ENCODE measurements around the gene DLX1.
"Not testable (repeated sequence)": the region's sequence is repeated elsewhere in the genome, so short reads cannot be mapped to it uniquely, and the experiment has no call there.

Gene DLX1

DNA sequence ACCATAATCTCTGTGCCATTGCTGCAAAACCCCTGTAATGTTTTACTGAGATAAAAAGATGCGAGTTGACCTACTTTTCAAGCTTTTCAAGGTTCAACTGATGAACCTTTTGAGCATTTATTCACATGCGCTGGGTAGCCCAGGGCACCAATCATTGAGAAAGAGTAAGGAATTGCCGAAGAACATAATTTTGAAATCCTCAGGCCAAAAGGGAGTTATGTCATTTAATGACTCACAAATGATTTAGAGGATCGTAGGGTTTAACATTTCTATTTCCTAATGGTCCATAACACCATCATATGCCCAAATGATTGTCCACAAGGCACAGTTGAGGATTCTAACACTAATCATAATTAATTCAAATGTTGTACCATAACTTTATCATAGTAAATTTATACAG lies 20.2 kb upstream of the DLX1 start:
- DNase-seq = no peak

DNA sequence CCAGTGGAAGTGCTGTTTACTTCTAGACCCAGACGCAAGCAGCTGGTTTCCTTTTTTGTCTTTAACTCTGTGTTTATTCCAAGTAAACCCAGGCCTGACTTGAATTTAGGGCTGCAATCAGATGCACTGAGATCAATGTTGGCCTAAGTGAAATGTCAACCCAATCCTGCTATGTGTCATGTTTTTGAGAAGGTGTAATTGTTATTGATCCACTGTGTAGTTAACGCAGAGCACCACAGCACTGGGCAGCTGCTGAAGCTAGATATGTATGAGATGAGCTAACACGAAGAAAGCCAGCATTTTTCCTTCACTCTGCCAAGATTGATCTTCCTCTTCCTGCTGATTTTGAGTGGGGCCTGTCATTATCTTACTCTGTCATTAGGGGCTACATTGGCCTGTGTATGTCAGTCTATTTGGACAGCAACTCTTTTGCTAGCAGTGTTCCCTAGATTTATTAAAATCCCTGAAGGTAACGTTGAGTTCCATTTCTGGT lies 18.9 kb upstream of the DLX1 start:
- no peak for DNase-seq

GRCh38 chr2:172067905-172068304 lies 17.4 kb upstream of the DLX1 start:
- not testable (repeated sequence) for DNase-seq

DNA sequence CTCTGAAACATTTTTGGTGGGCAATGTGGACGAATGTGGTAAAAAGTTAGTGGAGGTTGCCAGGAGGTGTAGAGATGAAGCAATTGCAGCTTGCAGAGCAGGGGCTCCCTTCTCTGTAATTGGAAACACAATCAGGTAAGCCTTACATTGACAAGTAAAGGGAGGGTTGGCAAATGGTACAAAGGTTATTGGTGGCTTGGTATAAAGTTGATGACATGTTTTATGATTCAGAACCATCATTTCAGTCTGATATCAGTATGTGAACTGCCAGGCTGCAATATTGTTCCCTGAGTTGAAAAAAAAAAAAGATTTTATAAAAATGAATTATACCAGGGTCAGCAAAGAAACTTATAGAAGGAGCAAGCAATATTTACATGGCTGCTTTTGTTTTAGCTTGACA lies 14.4 kb upstream of the DLX1 start:
- DNase-seq = no peak

- DNase-seq = no peak
These were observed 13.0 kb upstream of the DLX1 start for GRCh38 chr2:172072303-172072702.

DNA sequence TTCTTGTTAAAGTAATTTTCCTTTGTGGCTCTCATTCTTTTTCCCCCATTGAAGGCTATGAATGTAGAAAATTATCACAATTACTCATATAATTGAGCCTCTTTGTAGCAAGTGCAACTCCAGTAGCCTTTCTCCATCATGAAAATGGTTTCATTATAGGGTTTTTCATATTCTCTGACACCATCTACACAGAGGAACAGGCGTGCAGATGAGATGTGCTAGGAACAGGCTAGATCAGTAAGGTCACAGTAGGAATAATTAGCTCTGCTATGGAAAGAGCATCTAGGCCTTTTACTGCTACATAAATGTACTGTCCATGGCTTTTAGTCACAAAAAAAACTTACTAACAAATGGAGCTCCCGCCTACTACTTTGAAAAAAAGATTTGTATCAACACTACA lies 12.6 kb upstream of the DLX1 start:
- DNase-seq = no peak

GRCh38 chr2:172073518-172073917 lies 11.8 kb upstream of the DLX1 start:
- DNase-seq = no peak

- DNase-seq = no peak
These were observed 11.1 kb upstream of the DLX1 start for GRCh38 chr2:172074254-172074653.

GRCh38 chr2:172079416-172079815 lies 5.9 kb upstream of the DLX1 start:
- DNase-seq = no peak

- no peak for DNase-seq
These were observed 5.3 kb upstream of the DLX1 start for GRCh38 chr2:172079838-172080640.

DNA sequence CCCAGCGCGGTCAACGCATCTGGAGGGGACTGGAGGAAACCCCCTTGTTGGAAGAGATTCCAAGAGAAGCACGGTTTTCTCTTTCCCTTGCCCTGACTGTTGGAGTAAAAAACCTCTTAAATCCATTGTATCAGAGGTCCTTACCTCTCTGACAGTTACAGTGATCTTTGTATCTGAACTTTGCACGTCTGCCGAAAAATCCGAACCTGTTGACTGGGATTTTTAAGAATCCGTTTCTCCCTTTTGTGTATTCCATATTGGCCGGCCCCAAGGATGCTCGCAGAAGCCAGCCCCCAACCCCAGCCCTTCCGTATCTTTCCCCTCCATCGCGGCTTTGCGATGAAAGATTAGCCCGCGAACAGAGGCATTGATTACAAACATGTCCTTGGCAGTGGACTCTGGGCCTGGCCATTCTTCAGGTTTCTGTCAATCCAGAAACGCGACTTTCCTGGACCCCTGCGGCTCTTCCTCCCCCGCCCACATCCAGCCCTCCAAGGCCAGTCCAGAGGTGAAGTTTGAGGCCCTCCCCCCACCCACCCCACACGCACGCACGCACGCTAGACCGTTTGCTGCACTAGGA lies 4.6 kb upstream of the DLX1 start:
- DNase-seq = no peak

DNA sequence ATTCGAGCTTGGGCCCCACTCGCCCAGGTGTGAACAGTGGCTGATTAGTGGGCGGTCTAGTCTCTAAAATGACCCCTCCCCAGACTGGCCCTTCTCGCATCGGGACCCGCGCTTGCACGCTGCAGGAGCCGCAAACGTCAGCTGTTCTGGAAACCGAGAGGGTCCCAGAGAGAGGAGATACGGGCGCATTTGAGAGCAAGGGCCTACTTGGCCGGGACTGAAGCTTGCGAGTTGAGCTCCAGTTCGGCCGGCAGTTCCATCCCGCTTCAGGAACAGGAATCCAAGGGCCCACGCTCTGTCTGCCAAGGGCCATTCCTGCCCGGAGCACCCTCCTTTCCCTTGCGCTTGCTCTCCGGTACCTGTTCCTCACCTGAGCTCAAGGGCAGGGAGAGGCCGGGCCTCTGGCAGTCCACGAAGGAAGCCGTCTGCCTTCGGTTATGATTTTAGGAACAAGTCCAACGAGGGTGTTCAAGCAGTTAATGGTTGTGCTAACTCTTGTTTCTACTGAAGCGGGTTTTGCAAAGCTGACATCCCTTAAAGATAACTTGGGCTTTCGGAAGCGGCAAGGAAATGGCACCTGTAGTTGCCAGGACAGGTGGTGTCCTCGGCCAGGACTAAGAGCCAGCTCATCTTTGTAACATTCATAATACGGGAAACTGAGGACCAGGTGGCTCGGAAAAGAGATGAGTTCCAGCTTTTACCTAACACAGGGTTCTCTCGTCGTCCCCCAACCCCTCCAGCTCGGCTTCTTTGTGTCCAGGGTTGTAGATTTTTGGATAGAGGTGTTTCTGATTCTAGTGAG lies 3.9 kb upstream of the DLX1 start:
- DNase-seq = no peak

- DNase-seq = no peak
These were observed 3.0 kb upstream of the DLX1 start for GRCh38 chr2:172082105-172082943.

GRCh38 chr2:172082944-172083627 lies 2.2 kb upstream of the DLX1 start:
- no peak for DNase-seq

DNA sequence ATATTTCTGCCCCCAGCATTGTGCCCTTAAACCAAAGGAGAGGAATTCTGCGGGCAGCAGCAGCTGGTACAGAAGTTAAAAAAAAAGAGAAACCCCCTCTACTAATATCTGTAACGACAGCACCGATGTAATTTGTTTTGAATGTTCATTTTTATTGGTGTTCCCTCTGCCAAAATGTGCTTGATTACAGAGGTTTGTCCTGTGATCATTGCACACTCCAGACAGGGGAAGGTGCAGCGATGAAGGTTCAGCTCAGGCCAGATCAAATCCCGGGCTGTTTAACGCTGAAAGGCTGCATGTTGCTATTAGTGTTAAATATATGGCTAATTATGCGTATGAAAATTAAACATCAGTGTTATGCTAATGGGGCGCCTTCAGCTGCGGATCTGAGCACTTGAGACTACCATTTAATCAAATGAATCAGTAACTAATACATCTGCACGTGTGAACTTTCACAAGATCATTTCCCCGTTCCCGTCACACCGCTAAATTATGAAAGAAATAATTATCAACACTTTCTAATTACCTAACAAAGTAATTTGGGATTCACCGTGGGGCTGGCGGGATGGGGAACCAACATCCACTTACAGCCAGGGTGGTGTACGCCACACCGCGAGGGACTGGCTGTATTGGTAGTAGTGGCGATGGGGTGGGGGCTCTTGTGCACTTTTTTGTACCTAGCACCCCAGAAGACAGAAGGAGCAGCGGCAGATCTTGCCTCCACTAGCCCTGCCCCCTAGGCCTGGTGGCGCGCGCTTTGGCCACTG lies 1.5 kb upstream of the DLX1 start:
- DNase-seq = no peak

GRCh38 chr2:172084395-172084644 lies 987 bp upstream of the DLX1 start:
- DNase-seq = no peak

DNA sequence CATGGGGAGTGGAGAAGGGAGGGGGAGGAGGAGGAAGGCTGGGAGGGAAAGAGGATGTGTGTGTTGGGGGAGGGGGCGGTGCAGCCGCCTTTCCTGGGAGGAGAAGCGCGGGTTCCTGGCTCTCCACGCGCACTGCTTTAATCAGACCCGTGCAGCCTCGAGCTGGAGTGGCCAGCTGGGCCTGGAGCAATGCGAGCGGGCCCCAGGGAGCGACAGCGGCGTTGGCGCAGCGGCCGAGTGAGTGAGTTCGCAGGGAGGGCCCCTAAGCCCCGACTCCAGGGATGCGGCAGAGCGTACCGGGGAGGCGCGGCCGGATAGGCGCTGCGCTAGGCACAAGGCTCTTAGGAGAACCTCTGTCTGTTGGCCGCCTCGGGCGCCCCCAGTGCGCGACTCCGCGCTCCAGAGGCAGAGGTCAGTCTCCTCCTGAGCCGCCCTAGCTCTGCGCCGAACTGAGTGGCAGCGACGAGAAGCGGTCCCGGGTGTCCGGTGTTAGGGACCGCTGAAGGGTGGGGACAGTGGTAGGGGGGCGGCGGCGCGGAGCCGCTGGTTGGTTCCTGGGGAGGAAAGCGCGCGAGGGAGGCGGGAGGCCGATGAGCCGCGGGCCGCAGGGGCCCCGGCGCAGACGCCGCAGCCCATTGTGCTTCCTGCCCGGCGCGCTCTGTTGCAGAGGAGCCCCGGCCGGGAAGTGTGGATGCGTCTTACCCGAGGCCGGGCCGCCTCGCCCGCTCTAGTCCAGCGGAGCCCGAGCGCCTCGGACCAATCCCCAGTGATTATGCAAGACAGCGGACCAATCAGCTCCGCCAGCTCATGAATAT lies 455 bp upstream of the DLX1 start:
- peak; percentile 38 for DNase-seq

DNA sequence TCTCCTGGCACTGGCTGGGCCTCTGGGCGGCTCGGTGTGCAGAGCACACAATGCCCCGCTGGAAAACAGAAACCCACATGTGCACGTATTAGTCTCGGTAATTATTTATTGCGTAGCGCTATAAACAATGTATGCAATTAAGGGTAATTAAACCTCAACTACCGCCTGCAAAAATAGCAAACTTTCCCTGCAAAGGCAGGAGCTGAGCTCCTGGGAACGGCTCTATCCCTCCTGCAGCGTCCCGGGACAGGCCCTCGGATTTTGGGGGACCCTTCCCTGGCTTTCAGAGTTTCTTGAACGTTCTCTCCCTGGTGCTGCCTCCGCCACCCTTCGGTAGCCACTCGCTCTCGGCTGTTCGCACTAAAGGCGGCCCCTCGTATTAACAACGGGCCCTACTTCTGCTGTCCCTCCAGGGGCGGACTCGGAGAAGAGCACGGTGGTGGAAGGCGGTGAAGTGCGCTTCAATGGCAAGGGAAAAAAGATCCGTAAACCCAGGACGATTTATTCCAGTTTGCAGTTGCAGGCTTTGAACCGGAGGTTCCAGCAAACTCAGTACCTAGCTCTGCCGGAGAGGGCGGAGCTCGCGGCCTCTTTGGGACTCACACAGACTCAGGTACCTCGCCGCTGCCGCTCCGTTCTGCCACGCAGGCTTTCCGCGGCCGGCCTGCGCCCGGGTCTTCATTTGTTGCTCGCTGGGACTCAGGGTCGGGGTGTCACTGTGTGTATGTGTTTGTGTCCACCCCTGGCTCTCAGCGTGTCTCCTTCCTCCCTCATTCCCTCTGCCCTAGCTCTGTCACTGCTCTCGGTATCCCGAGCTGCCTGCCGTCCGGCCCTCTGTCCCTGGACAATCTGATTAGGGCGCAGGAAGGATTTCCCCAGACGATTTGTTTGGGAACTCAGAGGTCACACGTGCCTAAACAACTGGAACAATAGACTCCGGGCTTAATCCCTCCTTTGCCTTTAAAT lies 1.2 kb downstream of the DLX1 start:
- peak; percentile 53 for DNase-seq

DNA sequence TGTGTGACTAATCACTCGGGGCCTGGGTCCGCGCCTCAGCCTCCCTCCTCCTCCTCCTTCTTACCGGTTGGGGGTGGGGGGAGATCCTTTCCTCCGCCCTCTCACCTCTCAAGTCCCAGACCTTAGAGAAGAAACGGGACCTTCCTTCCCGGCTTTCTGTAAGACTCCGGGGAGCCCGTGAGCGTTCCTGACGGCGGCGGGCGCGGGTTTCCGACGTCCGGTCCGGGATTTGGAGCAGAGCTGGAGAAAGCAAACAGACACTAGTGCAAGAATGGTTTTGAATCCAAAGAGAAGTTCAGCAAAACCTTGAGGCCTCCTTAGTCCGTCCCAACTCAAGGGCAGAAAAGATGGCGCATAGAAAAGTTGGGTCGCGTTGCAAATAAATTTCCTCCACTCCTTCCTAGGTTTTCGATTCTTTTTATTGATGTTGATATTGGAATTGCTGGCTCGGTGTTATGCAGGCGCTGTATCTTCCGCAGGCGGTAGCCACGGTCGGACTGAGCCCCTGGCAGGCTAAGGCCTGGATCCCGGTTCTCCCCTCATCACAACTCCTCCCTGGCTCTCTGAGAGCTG lies 2.0 kb downstream of the DLX1 start:
- DNase-seq = no peak
